ENCODE data around the gene CEACAM4. TPM values are rescaled to one million over a fixed set of nuclear protein-coding genes. Genes with fewer than 3 reads are reported as not detected.
"Not testable (repeated sequence)": the region's sequence is repeated elsewhere in the genome, so short reads cannot be mapped to it uniquely, and the experiment has no call there.

Gene CEACAM4
- total RNA-seq = 6.0 TPM
- long read RNA-seq, partial matches to known transcripts = 1 of 4 reads
- long read RNA-seq, other reads (novel, unspliced or antisense) = 3 of 4 reads

- no peak for DNase-seq (ENCODE audit: low spot score)
Measured at GRCh38 chr19:41626877-41627276, at the start of gene CEACAM4. CEACAM4 (minus strand) TSS chr19:41627074; CDS start chr19:41626963, 111 bp downstream.

DNA sequence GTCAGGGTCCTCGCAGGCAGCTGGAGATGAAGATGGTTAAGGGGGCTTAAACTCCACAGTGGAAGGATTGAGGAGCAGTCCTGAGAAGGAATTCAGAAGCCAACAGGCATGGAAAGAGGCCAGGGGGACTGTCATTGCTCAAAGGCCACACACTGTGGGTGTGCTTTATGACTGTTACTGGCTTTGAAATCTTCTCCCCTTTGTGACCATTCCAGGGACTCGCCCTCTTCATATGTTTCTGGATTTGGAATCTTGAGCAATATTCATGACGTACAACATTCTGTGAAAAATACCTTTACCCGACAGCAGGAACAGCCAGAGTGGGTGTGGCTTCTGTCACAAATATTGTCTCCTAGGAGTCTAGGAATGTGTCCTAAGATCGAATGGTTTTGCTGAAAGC is 44.6 kb upstream of the CEACAM4 start:
- DNase-seq (ENCODE audit: low spot score) = no peak

GRCh38 chr19:41670755-41671154 is 43.9 kb upstream of the CEACAM4 start:
- no peak for DNase-seq (ENCODE audit: low spot score)

DNA sequence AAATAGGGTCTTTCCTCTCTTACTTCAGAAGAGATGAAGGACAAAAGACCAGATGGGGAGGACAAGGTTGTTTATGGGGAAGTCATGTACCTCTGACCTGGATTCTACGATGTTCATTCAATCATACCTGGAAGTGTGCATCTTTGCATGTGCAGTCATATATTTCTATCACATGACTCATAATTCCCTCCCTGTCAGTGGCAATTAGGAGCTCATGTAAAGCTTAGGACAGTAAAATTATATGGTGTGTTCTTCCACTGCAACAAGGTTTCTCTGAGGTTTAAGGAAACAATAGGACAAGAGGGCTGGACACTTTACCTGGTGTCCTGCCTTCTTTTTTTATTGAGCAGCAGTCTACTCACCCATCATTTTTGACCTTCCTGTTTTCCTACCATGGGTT is 41.4 kb upstream of the CEACAM4 start:
- DNase-seq (ENCODE audit: low spot score) = no peak

DNA sequence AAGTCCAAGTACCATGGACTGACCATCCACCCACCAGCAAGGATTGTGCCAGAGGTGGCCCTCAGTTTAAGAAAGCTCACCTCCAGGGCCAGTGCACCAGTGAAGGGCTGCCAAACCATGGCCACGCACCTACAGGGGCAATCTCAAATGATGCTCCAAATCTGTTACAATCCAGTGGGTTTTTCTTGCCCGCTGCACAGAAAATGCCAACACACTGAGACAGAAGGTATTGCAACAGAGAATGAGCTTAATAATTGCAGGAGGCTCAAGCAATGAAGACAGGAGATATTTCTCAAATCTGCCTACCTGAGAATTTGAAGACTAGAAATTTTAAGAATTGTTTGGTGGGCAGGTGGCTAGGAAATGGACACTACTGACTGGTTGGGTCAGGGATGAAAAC is 39.2 kb upstream of the CEACAM4 start:
- no peak for DNase-seq (ENCODE audit: low spot score)

- no peak for DNase-seq (ENCODE audit: low spot score)
Measured at GRCh38 chr19:41657157-41657556, 30.3 kb upstream of the CEACAM4 start.

- DNase-seq (ENCODE audit: low spot score) = not testable (repeated sequence)
Measured at GRCh38 chr19:41656756-41657155, 29.9 kb upstream of the CEACAM4 start.

DNA sequence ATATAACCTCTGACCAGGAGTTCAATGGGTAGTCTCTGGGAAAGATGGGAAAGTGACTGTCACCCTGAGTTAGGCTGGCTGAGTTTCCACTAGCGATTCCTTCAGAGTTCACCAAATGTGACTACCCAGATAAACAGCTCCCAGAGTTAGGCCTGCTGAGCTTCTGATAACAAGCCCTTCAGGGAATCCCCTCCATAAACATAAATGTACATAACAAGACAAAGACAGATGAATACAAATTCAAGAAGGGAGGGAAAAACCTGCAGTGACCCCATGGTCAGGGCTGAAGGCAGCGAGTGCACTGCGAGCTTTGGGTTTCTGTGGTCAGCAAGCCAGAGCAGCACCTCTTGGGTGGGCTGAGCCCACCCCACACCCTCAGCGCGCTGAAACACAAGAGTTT is 25.4 kb upstream of the CEACAM4 start:
- no peak for DNase-seq (ENCODE audit: low spot score)

- DNase-seq (ENCODE audit: low spot score) = no peak
Measured at GRCh38 chr19:41649827-41650226, 23.0 kb upstream of the CEACAM4 start.

DNA sequence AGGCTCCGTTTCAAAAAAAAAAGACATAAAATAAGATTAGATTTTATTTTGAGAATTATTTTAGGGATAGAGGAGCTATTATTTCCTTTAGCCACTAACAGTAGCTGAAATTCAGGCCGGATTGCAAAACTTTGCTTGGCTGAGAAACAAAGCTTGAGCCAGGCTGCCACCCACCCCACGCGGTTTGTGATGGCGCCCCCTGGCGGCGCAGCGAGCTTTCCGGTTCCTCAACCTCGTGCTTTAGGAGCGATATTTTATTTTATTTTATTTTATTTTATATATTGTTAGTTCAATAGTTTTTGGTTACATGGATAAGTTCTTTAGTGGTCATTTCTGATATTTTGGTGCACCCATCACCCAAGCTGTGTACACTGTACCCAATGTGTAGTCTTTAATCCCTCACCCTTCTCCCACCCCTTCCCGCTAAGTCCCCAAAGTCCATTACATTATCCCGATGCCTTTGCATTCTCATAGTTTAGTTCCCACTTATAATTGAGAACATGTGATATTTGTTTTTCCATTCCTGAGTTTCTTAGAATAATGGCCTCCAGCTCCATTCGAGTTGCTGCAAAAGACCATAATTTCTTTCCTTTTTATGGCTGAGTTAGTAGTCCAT is 19.8 kb upstream of the CEACAM4 start:
- no peak for DNase-seq (ENCODE audit: low spot score)

GRCh38 chr19:41641879-41642485 is 15.1 kb upstream of the CEACAM4 start:
- no peak for DNase-seq (ENCODE audit: low spot score)

DNA sequence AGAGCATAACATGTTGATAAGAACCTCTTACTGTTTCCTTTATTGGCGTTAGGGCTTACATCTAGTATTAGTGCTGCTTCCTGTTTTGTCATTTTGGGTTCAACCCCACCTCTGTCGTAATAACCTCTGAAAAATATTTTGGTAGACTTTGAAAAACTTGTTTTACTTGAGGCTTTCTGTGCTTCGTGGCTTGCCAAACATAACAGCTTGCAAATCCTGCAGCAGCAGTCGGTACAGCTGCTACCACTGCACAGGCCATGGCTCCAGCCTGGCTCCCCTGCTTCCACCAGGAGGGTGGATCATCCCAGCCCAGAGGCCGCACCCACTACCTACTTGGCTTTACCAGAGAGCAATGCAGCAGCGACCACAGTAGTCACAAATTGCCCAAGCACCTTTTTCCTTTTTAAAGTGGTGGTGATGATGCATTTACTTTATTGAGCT is 11.8 kb upstream of the CEACAM4 start:
- no peak for DNase-seq (ENCODE audit: low spot score)

- DNase-seq (ENCODE audit: low spot score) = no peak
Measured at GRCh38 chr19:41637484-41637883, 10.6 kb upstream of the CEACAM4 start.

DNA sequence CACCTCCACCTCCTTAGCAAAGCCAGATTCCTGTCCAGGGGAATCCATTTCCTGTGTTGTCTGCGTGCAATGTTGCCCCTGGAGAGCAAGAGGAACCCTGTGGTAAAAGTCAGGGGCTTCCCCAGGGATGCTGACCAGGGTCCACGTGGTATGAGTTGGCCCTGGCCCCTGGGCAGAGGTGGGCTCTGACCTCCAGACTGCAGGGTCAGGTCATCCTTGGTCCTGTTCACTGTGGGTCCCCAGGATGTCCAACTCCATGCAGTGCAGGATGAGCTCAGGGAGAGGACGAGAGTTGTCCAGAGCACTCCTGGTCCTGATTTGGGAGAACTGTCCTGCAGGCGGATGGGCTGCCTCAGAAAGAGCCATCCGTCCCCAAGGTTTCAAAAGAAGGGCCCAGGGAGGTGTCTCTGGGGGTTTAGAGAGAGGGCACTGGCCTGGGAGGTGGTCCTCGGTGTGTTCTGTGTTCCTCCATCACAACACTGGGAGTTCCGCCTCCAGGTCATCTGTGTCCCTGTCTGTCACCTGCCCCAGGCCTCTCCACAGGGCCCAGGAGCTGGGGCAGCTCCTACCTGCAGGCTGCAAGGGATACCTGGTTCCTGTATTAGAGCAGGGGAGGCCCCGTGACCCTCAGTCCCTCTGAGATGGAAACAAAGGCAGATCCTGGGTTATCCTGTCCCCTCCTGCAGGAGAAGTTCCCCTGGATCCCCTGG is 1.2 kb upstream of the CEACAM4 start:
- DNase-seq (ENCODE audit: low spot score) = no peak

DNA sequence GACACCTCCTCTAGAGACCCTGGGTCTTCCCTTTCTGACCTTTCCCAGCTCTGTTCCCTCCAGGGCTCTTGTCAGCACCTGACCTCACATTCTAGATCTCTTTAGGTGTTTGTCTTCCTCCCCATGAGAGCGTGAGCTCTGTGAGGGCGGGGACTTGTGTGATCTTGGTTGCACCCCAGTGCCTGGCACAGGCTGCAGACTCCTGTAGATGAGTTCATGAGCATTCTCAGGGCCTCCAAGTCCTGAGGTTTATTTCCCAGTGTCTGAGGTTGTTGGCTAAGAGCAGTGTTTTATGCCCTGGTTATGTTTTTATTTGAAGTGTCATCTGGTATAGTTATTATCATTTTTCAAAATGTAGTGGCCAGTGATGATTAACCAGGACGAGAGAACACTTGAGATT is 596 bp downstream of the CEACAM4 start:
- no peak for DNase-seq (ENCODE audit: low spot score)

DNA sequence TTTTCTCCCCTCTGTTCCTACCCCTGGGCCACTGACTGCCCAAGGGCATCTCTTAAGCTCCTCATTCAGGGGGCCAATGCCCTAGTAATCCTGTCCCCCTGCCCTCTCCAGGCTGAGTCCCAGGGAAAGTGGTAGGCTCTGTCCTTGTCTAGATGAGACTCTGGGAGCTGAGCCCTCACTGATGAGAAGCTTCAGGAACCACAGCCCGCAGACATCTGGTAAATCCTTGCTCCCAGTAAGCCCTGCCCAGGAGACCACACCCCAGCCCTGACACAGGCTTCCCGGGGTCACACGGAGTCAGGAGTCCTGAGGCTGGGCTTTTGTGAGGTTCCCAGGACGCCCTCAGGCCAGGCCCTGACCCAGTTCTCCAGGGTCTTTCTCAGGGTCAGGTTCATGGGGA is 1.9 kb downstream of the CEACAM4 start:
- DNase-seq (ENCODE audit: low spot score) = no peak

GRCh38 chr19:41624515-41624914 is 2.4 kb downstream of the CEACAM4 start:
- no peak for DNase-seq (ENCODE audit: low spot score)

DNA sequence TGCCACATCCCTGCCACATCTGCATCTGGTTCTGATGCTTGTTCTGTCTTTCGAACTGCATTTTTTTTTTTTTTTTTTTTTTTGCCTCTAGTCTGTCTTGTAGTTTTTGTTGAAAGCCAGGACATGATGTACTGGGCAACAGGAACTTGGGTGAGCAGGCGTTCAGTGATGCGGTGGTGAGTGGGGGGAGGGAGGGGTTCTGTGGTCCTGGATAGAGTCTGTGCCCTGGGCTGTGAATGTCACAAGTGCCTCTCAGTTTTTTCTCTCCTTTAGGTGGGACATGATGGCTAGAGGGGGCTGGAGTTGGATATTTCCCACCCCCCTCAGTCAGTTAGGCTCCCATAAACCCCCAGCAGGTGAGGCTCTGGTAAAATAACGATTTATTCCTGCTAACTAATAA is 3.5 kb downstream of the CEACAM4 start:
- no peak for DNase-seq (ENCODE audit: low spot score)

GRCh38 chr19:41621654-41622053 is 5.2 kb downstream of the CEACAM4 start:
- DNase-seq (ENCODE audit: low spot score) = no peak

- DNase-seq (ENCODE audit: low spot score) = no peak
Measured at GRCh38 chr19:41621226-41621625, 5.6 kb downstream of the CEACAM4 start.

DNA sequence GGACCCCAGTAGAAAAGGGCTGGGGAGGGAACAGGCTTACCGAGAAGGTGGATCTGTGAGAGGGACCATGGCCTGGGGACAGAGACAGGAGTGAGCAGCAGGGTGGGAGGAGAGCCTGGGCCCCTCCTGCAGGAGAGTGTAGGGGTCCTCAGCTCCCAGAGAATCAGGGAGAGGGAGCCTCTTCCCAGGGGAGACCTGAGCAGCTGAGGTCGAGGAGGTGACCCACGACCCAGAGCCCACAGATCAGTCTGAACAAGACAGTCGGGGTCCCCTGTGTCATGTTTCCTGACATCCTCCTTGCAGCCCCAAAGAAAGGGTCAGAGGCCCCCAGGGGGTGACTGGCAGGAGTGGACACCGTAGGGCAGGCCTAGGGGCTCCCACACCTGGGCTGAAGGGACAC is 6.7 kb downstream of the CEACAM4 start:
- DNase-seq (ENCODE audit: low spot score) = no peak

- no peak for DNase-seq (ENCODE audit: low spot score)
Measured at GRCh38 chr19:41619018-41619556, 7.8 kb downstream of the CEACAM4 start.

All from mesenteric fat pad (tissue), 1 donor.